ENCODE results near the gene EFEMP1. TPM values are rescaled to one million over a fixed set of nuclear protein-coding genes. Genes with fewer than 3 reads are reported as not detected.

Gene EFEMP1
- polyA plus RNA-seq, 1 experiment = 1,148 TPM

GRCh38 chr2:55912926-55913325 lies 10.7 kb downstream of the EFEMP1 start:
- ChIA-PET POLR2A (no interaction called here), CTCF (interaction anchor here (1.1 kb wide), 1 partner anchor 141 kb away, joined by 3 read pairs; no protein-coding TSS in a partner anchor)
- Histone ChIP-seq H3K4me3 (ENCODE audit: low read depth, low read length) (no peak overlapping the region), H3K27me3 (ENCODE audit: control insufficient read depth, insufficient read depth, low read length) (no peaks in the 10 kb centered on the region), H3K36me3 (ENCODE audit: control insufficient read depth, insufficient read depth, low read length) (peaks cover 7% of the 10 kb centered on the region)
- no peak for DNase-seq (ENCODE audit: low read depth)
- no peak for TF ChIP-seq CTCF (IDR thresholded peaks at IDR 0.05; ENCODE audit: insufficient read depth, low read depth, low read length)

GRCh38 chr2:55910077-55910476 lies 13.5 kb downstream of the EFEMP1 start:
- no peak for DNase-seq (ENCODE audit: low read depth)
- CTCF ChIA-PET = no interaction called here
- Histone ChIP-seq H3K4me3 (ENCODE audit: low read depth, low read length) (no peak overlapping the region), H3K27me3 (ENCODE audit: control insufficient read depth, insufficient read depth, low read length) (no peaks in the 10 kb centered on the region), H3K36me3 (ENCODE audit: control insufficient read depth, insufficient read depth, low read length) (peaks cover 1% of the 10 kb centered on the region; the same call in 1 of the 2 replicates)
- POLR2A ChIA-PET = no interaction called here
- no peak for TF ChIP-seq CTCF (IDR thresholded peaks at IDR 0.05; ENCODE audit: insufficient read depth, low read depth, low read length)

- CTCF ChIA-PET = interaction anchor here (1.5 kb wide), 1 partner anchor 10 kb away, joined by 7 read pairs; no protein-coding TSS in a partner anchor
- POLR2A ChIA-PET = no interaction called here
- Histone ChIP-seq H3K36me3 (ENCODE audit: control insufficient read depth, insufficient read depth, low read length) (no peaks in the 10 kb centered on the region; the same call in 1 of the 2 replicates), H3K4me3 (ENCODE audit: low read depth, low read length) (no peak overlapping the region), H3K27me3 (ENCODE audit: control insufficient read depth, insufficient read depth, low read length) (no peaks in the 10 kb centered on the region)
- TF ChIP-seq CTCF (IDR thresholded peaks at IDR 0.05; ENCODE audit: insufficient read depth, low read depth, low read length) = no peak
- no peak for DNase-seq (ENCODE audit: low read depth)
Measured at GRCh38 chr2:55907686-55908085, 15.9 kb downstream of the EFEMP1 start.

- ChIA-PET POLR2A (no interaction called here), CTCF (no interaction called here)
- TF ChIP-seq CTCF (IDR thresholded peaks at IDR 0.05; ENCODE audit: insufficient read depth, low read depth, low read length) = no peak
- Histone ChIP-seq H3K4me3 (ENCODE audit: low read depth, low read length) (no peak overlapping the region), H3K27me3 (ENCODE audit: control insufficient read depth, insufficient read depth, low read length) (no peaks in the 10 kb centered on the region), H3K36me3 (ENCODE audit: control insufficient read depth, insufficient read depth, low read length) (no peaks in the 10 kb centered on the region; the same call in 1 of the 2 replicates)
- no peak for DNase-seq (ENCODE audit: low read depth)
Measured at GRCh38 chr2:55906993-55907392, 16.6 kb downstream of the EFEMP1 start.

- Histone ChIP-seq H3K27me3 (ENCODE audit: control insufficient read depth, insufficient read depth, low read length) (no peaks in the 10 kb centered on the region), H3K36me3 (ENCODE audit: control insufficient read depth, insufficient read depth, low read length) (no peaks in the 10 kb centered on the region), H3K4me3 (ENCODE audit: low read depth, low read length) (no peak overlapping the region)
- CTCF ChIA-PET = interaction anchor here (0.7 to 1.3 kb wide), 3 partner anchors 15 to 42 kb away, joined by 3 to 5 read pairs (median 5); no protein-coding TSS in a partner anchor
- no peak for TF ChIP-seq CTCF (IDR thresholded peaks at IDR 0.05; ENCODE audit: insufficient read depth, low read depth, low read length)
- no peak for DNase-seq (ENCODE audit: low read depth)
- POLR2A ChIA-PET = no interaction called here
Measured at GRCh38 chr2:55903727-55904126, 19.9 kb downstream of the EFEMP1 start.

All from BJ (cell line).